OCI-LY1 (cell line): ENCODE results near the gene DRC3.

Experiments
- CTCF ChIP-seq: fragments of 200-600 bp; sonication (generic), shearing (Covaris generic); IDR thresholded peaks from 2 replicates; pipeline ENCODE4 v1.5.1; 2017; ENCODE audit warnings: mild to moderate bottlenecking, antibody characterized with exemption, low read length, moderate library complexity, mixed read lengths
- EZH2 ChIP-seq: fragments of 200-600 bp; sonication (generic), shearing (Covaris generic); IDR thresholded peaks from 2 replicates; pipeline ENCODE4 v1.8.0; 2017; ENCODE audit warnings: borderline replicate concordance, mixed run types, mild to moderate bottlenecking, antibody characterized with exemption, low read length, moderate library complexity, mixed read lengths

DNA sequence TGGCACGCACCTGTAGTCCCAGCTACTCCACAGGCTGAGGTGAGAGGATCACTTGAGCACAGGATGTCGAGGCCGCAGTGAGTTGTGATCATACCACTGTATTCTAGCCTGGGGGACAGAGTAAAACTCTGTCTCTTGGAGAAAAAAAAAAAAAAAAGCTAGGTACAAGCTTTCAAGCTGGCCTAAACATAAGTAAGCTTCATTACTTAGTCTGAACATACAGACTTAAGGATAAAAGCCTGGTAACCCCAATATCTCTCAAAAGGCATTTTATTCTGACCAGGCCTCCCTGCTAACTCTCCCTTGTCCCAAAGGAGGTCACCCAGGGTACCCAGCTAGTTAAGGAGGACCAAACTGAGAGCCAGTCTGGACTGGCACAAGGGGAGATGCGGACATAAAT, 46.6 kb upstream of the DRC3 start:
- TF ChIP-seq CTCF, result no peak
- no peak for TF ChIP-seq EZH2
